ENCODE data around the gene ABCC3. TPM values are rescaled to one million over a fixed set of nuclear protein-coding genes. Genes with fewer than 3 reads are reported as not detected.

ABCC3 gene
- total and polyA plus RNA-seq, 2 of the 8 experiments (the other 6 are each of a cell fraction or from before 2014, with no cell fraction given) = 0.35 to 0.37 TPM

- H3K23me2 ChIP-seq (ENCODE audit: low read depth, low read length) = no peaks in the 10 kb centered on the region
- H3K4me1 ChIP-seq (replicated peaks in 1 of 4; ENCODE audit: control insufficient read depth in 3 of 4, insufficient read depth in 4 of 4, low read length in 3 of 4) = no peaks in the 10 kb centered on the region
- H3K27ac ChIP-seq (ENCODE audit: low read depth, low read length) = no peak overlapping the region
- H2BK20ac ChIP-seq (ENCODE audit: low read length) = no peak overlapping the region
- 97% methylated on average over 3 of the region's 3 CpGs; no CpG with 5 or more reads in 1 of the 2 experiments for WGBS, 2 experiments (ENCODE audit: extremely low coverage in 1 of 2, insufficient coverage in 1 of 2, insufficient read length in 1 of 2, insufficient replicate concordance in 2 of 2, low coverage in 1 of 2, low lambda C conversion rate in 2 of 2, missing lambda C conversion rate in 1 of 2)
- H3K9ac ChIP-seq (replicated peaks in 1 of 4; ENCODE audit: extremely low read depth in 1 of 4, low read depth in 3 of 4, low read length in 3 of 4) = no peak overlapping the region
- H3K36me3 ChIP-seq (ENCODE audit: control insufficient read depth in 2 of 4, insufficient read depth in 4 of 4, low read length in 3 of 4) = peaks cover 3 to 34% (median 16%) of the 10 kb centered on the region in 4 experiments; a peak in 6 of 8 replicates
- no peaks in the 10 kb centered on the region; the same call in 1 of the 2 replicates for H3K79me1 ChIP-seq (ENCODE audit: low read depth, low read length)
- no peak for TF ChIP-seq JUN (IDR thresholded peaks at IDR 0.05; ENCODE audit: low read depth, low read length)
- no peak for DNase-seq (ENCODE audit: low read depth in 1 of 2, low spot score in 2 of 2)
- no peak overlapping the region for H3K4me3 ChIP-seq (ENCODE audit: extremely low read depth in 1 of 4, insufficient read depth in 2 of 4, low read depth in 3 of 4, low read length in 4 of 4)
- no peak overlapping the region for H2AFZ ChIP-seq (ENCODE audit: low read length)
- peaks cover 7 to 20% of the 10 kb centered on the region in 2 experiments for H4K20me1 ChIP-seq (replicated peaks in 1 of 2; ENCODE audit: control insufficient read depth in 1 of 2, insufficient read depth in 2 of 2, low read length in 2 of 2)
- no peak for FAIRE-seq
- no peak overlapping the region for H4K91ac ChIP-seq (replicated peaks; ENCODE audit: insufficient read length, low read length)
- H3K14ac ChIP-seq (ENCODE audit: insufficient read length) = no peak overlapping the region
- H3K27me3 ChIP-seq (replicated peaks in 1 of 4; ENCODE audit: control insufficient read depth in 3 of 4, extremely low read depth in 1 of 4, insufficient read depth in 3 of 4, low read length in 3 of 4) = no peaks in the 10 kb centered on the region
- no peak overlapping the region for H3K4me2 ChIP-seq (ENCODE audit: insufficient read depth in 1 of 2, low read depth in 2 of 2, low read length in 2 of 2)
- POLR2A ChIA-PET (ENCODE audit: partially characterized antibody) = interaction anchor here (0.7 kb wide), 1 partner anchor 131 kb away, joined by 3 read pairs; the partner anchor contains the start of gene TOB1
- no peak overlapping the region for H2BK120ac ChIP-seq (replicated peaks; ENCODE audit: low read depth, low read length)
- H2BK15ac ChIP-seq (ENCODE audit: low read length) = no peak overlapping the region
- H3K18ac ChIP-seq (ENCODE audit: extremely low read depth, low read length) = no peak overlapping the region
- no peak overlapping the region for H4K8ac ChIP-seq (ENCODE audit: extremely low read depth, insufficient read depth, low read length)
- no peaks in the 10 kb centered on the region for H3K9me3 ChIP-seq (ENCODE audit: insufficient read depth in 2 of 2, low read depth in 1 of 2, low read length in 1 of 2)
- no peak overlapping the region for H2BK5ac ChIP-seq (ENCODE audit: low read depth, low read length)
- H2AK5ac ChIP-seq (ENCODE audit: low read depth, low read length) = no peak overlapping the region
- H4K5ac ChIP-seq (ENCODE audit: insufficient read length, low read depth, low read length) = no peak overlapping the region
- H3K23ac ChIP-seq (ENCODE audit: insufficient read length) = no peak overlapping the region
- peaks cover 33 to 95% of the 10 kb centered on the region in 2 experiments for H3K79me2 ChIP-seq (ENCODE audit: control insufficient read depth in 1 of 2, insufficient read depth in 2 of 2, low read length in 2 of 2)
- no peak overlapping the region for H3K4ac ChIP-seq (replicated peaks; ENCODE audit: insufficient read length, low read depth, low read length)
- CTCF ChIA-PET (ENCODE audit: partially characterized antibody) = interaction anchor here (1.0 to 1.1 kb wide), 3 partner anchors 10 to 19 kb away, joined by 3 read pairs; no protein-coding TSS in a partner anchor
- H3K56ac ChIP-seq (replicated peaks; ENCODE audit: insufficient read length, low read depth, low read length) = no peak overlapping the region
- no peak overlapping the region for H2BK12ac ChIP-seq (ENCODE audit: low read depth, low read length)
These were observed 100.6 kb downstream of the ABCC3 start for GRCh38 chr17:50735287-50735686.

All from H1 (cell line).